ENCODE results near the gene GINS2.

DNA sequence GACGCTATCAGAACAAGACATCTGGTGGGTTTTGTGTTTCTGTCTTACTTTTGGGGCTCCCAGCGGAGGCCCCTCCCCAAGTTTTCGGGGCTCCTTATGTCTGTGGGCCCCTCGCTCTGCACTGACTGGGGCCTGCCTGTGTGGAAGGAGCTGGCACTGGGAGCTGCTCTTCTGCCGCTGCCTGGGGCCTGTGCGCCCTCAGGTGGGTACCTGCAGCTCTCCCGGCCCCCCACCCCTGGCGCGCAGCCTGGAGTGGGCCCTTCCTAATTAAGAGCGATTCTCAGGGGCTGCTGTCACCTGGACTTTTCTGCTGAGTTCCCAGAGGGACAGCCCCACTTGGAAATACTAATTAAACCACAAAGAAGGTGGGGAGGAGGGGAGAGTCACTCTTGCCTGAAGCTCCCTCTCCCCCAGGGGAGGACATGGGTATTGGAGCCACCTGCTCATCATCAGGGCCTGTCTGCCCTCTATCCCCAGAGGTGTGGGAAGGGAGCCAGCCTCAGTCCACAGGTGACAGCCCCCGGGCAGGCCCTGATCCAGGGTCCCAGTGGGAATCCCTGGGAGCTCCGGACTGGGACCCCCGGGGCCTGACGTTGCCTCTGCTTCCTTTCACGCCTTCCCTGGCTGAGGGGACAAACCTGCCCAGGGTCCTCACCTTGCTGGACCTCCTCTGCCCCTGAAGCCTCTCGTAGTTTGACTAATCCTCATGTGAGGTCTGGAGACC is 39.2 kb downstream of the GINS2 start:
- TF ChIP-seq, protein P1, sequence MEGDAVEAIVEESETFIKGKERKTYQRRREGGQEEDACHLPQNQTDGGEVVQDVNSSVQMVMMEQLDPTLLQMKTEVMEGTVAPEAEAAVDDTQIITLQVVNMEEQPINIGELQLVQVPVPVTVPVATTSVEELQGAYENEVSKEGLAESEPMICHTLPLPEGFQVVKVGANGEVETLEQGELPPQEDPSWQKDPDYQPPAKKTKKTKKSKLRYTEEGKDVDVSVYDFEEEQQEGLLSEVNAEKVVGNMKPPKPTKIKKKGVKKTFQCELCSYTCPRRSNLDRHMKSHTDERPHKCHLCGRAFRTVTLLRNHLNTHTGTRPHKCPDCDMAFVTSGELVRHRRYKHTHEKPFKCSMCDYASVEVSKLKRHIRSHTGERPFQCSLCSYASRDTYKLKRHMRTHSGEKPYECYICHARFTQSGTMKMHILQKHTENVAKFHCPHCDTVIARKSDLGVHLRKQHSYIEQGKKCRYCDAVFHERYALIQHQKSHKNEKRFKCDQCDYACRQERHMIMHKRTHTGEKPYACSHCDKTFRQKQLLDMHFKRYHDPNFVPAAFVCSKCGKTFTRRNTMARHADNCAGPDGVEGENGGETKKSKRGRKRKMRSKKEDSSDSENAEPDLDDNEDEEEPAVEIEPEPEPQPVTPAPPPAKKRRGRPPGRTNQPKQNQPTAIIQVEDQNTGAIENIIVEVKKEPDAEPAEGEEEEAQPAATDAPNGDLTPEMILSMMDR (conservative IDR thresholded peaks at IDR 0.05; ENCODE audit: low read depth, low read length) = no peak
- TF ChIP-seq CEBPB (IDR thresholded peaks at IDR 0.05; ENCODE audit: low read depth, low read length) = no peak
- TF ChIP-seq, protein P2, sequence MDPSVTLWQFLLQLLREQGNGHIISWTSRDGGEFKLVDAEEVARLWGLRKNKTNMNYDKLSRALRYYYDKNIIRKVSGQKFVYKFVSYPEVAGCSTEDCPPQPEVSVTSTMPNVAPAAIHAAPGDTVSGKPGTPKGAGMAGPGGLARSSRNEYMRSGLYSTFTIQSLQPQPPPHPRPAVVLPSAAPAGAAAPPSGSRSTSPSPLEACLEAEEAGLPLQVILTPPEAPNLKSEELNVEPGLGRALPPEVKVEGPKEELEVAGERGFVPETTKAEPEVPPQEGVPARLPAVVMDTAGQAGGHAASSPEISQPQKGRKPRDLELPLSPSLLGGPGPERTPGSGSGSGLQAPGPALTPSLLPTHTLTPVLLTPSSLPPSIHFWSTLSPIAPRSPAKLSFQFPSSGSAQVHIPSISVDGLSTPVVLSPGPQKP (IDR thresholded peaks at IDR 0.05; ENCODE audit: borderline replicate concordance, low read depth, low read length) = no peak
- TF ChIP-seq FOS (IDR thresholded peaks at IDR 0.05; ENCODE audit: low read depth, low read length) = no peak
